Measurements from ENCODE around the gene TMEM119.

TMEM119 gene

GRCh38 chr12:108597559-108598471 lies at the start of gene TMEM119:
TMEM119 (minus strand) TSS chr12:108598084; CDS start chr12:108592383, 5,701 bp downstream.
- TF ChIP-seq, protein P1, sequence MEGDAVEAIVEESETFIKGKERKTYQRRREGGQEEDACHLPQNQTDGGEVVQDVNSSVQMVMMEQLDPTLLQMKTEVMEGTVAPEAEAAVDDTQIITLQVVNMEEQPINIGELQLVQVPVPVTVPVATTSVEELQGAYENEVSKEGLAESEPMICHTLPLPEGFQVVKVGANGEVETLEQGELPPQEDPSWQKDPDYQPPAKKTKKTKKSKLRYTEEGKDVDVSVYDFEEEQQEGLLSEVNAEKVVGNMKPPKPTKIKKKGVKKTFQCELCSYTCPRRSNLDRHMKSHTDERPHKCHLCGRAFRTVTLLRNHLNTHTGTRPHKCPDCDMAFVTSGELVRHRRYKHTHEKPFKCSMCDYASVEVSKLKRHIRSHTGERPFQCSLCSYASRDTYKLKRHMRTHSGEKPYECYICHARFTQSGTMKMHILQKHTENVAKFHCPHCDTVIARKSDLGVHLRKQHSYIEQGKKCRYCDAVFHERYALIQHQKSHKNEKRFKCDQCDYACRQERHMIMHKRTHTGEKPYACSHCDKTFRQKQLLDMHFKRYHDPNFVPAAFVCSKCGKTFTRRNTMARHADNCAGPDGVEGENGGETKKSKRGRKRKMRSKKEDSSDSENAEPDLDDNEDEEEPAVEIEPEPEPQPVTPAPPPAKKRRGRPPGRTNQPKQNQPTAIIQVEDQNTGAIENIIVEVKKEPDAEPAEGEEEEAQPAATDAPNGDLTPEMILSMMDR (IDR thresholded peaks at IDR 0.05; ENCODE audit: insufficient read depth, low read length, poor library complexity, severe bottlenecking), result no peak
- no peak for DNase-seq (ENCODE audit: extremely low read depth, insufficient read length)
- H3K4me3 ChIP-seq (replicated peaks; ENCODE audit: low read depth, low read length), result no peak within 1 kb of the TSS

DNA sequence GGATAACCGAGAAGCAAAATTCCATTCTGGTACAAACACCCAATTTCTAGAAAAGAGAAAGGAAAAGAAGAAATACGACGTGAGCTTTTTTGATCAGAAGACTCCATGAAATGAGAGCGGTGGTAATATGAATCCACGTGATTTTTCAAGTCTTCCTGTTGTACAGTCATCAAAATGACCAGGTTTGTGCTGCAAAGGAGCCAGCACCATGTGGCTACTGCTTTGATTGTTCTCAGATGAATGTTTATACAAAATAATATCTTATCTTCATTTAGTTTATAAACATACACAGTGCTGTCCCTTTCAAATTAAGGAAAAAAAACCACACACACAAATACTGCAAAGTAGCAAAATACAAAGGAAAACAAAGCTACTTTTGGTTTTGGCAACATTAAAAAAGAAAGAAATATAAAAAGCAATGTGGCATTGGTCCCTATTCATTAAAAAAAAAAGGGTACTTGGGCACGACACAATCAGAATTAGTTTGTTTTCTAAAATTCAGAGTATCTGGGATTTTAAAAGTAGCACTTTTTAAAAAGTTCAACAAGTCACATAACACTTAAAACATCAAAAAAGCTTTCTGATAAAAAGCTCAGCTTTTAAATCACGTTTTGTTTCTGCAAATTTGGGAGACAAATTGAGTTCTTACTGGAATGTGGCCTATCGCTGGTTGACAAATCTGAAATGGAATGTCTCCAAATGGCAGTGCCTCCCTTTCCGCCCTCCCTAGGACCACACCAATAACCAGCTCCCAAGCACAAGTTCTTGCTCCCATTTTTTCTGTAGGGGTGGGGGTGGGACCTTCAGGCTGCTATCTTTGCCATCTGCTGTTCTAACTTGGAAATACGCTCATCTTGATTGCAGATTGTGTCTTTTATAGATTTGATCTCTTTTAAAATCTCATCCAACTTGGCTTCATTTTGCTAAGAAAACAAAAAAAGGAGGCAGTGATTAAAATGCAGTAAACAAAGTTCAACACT lies 49.0 kb upstream of the TMEM119 start:
- DNase-seq (ENCODE audit: extremely low read depth, insufficient read length), result no peak
- no peaks in the 10 kb centered on the region for H3K27me3 ChIP-seq (replicated peaks; ENCODE audit: control insufficient read depth, insufficient read depth, low read length)
- no peak overlapping the region for H3K4me3 ChIP-seq (replicated peaks; ENCODE audit: low read depth, low read length)
- peaks cover 19% of the 10 kb centered on the region for H3K36me3 ChIP-seq (ENCODE audit: control insufficient read depth, insufficient read depth, low read length)
- TF ChIP-seq, protein P1 (IDR thresholded peaks at IDR 0.05; ENCODE audit: insufficient read depth, low read length, poor library complexity, severe bottlenecking), result no peak

More at GRCh38 chr12:108597559-108598471, at the start of gene TMEM119:
- Histone ChIP-seq H3K27me3 (replicated peaks; ENCODE audit: control insufficient read depth, insufficient read depth, low read length) (no peaks in the 10 kb centered on the region), H3K36me3 (ENCODE audit: control insufficient read depth, insufficient read depth, low read length) (no peaks in the 10 kb centered on the region)

- no peaks in the 10 kb centered on the region for H3K27me3 ChIP-seq (replicated peaks; ENCODE audit: control insufficient read depth, insufficient read depth, low read length)
- H3K36me3 ChIP-seq (ENCODE audit: control insufficient read depth, insufficient read depth, low read length), result peaks cover 15% of the 10 kb centered on the region
- TF ChIP-seq, protein P1 (IDR thresholded peaks at IDR 0.05; ENCODE audit: insufficient read depth, low read length, poor library complexity, severe bottlenecking), result no peak
- no peak for DNase-seq (ENCODE audit: extremely low read depth, insufficient read length)
- H3K4me3 ChIP-seq (replicated peaks; ENCODE audit: low read depth, low read length), result no peak overlapping the region
These were observed 48.1 kb upstream of the TMEM119 start for GRCh38 chr12:108645686-108646599.

- H3K27me3 ChIP-seq (replicated peaks; ENCODE audit: control insufficient read depth, insufficient read depth, low read length), result no peaks in the 10 kb centered on the region
- peaks cover 14% of the 10 kb centered on the region for H3K36me3 ChIP-seq (ENCODE audit: control insufficient read depth, insufficient read depth, low read length)
- H3K4me3 ChIP-seq (replicated peaks; ENCODE audit: low read depth, low read length), result no peak overlapping the region
- TF ChIP-seq, protein P1 (IDR thresholded peaks at IDR 0.05; ENCODE audit: insufficient read depth, low read length, poor library complexity, severe bottlenecking), result no peak
- DNase-seq (ENCODE audit: extremely low read depth, insufficient read length), result no peak
These were observed 46.9 kb upstream of the TMEM119 start for GRCh38 chr12:108644811-108645120.

Data from GM06990 (cell line).